Adipose tissue (tissue), 3 donors: Measurements from ENCODE around the gene RNF138. TPM values are rescaled to one million over a fixed set of nuclear protein-coding genes. Genes with fewer than 3 reads are reported as not detected.
"Not testable (repeated sequence)": the region's sequence is repeated elsewhere in the genome, so short reads cannot be mapped to it uniquely, and the experiment has no call there.

ENCODE experiments used
- H3K27ac ChIP-seq: one replicate; pipeline ENCODE4 v1.5.1; 2013; ENCODE audit warnings: low read depth, low read length
- WGBS, 3 donors: extraction: QIAGEN DNeasy Blood & Tissue Kit; methylation state at CpG; one replicate each; pipeline ENCODE4 v1.1.7; 2013; 5-methylcytosine and 5-hydroxymethylcytosine counted together
- polyA plus RNA-seq, 3 donors: library from polyadenylated mRNA; stranded (reverse); fragments of 200-250 nt; gene quantifications; one replicate each; pipeline ENCODE4 v1.2.3, GENCODE V29; 2013
- donor health status: healthy with polysubstance abuse.
- donor health status: Bipolar disorder and iron deficiency.
- donor health status: healthy.

The RNF138 gene
- polyA plus RNA-seq, 3 donors, result 8.5 to 17.5 (median 11.4) TPM

DNA sequence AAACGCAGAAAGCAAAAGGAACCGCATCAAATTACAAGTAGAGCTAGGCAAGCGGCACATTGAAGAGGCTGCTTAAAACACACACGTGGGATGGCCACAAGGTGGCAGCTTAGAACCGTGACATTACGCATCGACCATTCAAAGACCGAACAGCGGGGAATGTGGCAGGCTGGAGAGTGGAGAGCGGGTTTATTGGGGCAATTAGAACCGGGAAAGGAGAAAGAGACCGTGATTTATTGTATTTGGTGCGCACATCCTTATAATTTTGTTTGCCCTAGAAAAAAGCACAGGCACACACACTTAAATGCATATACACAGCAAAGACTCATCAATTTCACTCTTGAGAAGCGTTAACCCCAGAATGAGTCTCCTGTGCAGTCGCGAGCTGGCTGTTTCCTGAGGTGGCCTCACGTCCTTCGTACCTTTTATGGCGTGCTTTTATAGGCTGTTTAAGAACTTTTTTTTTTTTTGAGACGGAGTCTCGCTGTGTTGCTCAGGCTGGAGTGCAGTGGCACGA lies 66.5 kb downstream of the RNF138 start:
- WGBS, 3 donors, result 3 to 8% (median 7%) methylated on average over 22 of the region's 22 CpGs

DNA sequence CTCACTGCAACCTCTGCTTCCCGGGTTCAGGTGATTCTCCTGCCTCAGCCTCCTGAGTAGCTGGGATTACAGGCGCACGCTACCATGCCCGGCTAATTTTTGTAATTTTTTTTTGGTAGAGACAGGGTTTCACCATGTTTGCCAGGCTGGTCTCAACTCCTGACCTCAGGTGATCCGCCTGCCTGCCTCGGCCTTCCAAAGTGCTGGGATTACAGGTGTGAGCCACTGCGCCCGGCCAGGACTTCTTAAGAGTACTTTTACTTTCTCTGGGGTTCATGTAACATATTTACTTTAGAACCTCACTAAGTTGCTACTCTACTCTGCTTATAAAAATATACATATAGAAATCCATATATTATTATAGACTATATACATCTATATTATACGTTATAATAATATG lies 67.0 kb downstream of the RNF138 start:
- 71 to 83% (median 82%) methylated on average over 9 of the region's 9 CpGs for WGBS, 3 donors
- H3K27ac ChIP-seq, result not testable (repeated sequence)

More for the DNA sequence above, 66.5 kb downstream of the RNF138 start:
- no peak overlapping the region for H3K27ac ChIP-seq

DNA sequence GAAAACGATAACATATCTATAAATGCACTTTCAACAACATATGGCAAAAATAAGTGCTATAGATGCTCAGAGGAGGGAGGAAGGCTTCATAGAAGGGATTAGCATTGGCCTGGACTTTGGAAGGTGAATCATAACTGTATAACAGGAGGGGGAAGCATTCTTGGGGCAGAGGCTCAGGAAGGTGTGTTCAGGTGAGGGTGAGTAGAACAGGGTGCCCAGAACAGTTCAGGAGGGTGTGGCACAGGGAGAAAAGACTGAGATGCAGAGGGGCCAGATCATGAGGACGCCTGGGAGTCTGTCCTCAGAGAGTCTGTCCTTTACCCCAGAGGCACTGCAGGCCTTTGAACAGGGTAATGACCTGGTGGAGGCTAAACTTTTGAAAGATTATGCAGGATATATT lies 68.9 kb downstream of the RNF138 start:
- 77 to 86% (median 83%) methylated on average over 2 of the region's 2 CpGs for WGBS, 3 donors
- no peak overlapping the region for H3K27ac ChIP-seq

DNA sequence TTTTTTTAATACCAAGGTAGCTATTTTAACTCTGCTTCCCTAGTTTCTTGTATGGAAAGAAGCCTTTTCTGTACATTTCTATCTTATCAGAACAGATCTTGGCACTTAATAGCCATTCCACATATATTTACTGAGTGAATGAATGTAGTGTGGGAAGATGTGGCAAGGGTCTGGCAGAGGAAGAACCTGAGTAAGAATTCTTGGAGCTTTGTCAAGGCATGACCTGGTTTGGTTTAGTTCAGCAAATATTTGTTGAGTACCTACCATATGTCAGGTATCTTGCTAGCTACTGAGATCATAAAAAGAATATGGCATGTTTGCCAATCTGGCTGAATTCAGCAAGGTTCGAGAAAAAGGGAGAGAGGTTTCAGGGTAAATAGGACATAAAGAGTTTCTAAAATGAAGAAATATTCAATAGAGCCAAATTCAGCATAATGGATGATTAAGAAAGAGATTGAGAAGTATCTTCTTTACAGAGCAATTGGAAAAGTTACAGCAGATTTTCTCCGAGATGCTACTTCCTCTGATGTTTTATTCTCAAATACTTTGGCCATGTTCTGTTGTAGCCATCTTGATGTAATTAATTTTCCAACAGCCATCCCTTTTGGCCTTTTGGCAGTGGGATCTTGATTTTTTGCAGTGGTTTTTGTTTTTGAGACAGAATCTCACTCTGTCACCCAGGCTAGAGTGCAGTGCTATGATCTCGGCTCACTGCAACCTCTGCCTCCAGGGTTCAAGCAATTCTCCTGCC lies 76.5 kb downstream of the RNF138 start:
- 64 to 68% (median 66%) methylated on average over 3 of the region's 3 CpGs for WGBS, 3 donors

DNA sequence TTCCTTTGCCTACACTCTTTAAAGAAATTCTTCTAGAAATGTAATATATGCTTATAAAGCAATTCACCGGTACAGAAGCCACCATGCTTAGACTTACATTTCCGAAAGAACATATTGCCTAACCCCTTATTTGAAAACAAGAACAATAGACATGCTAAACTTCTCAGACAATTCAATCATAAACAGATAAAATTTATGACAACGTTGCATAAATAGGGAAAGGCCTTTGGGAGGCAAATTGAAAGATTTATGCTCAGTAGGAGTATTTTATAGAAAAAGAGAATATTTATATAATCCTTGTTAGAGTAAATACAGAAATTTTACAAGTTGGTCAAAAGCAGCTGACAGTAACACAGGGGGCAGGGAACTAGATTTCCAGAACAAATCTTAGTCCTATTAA lies 82.0 kb downstream of the RNF138 start:
- H3K27ac ChIP-seq, result no peak overlapping the region
- WGBS, 3 donors, result 82 to 88% (median 84%) methylated on average over 3 of the region's 3 CpGs

More for the DNA sequence above, 76.5 kb downstream of the RNF138 start:
- H3K27ac ChIP-seq, result no peak overlapping the region

DNA sequence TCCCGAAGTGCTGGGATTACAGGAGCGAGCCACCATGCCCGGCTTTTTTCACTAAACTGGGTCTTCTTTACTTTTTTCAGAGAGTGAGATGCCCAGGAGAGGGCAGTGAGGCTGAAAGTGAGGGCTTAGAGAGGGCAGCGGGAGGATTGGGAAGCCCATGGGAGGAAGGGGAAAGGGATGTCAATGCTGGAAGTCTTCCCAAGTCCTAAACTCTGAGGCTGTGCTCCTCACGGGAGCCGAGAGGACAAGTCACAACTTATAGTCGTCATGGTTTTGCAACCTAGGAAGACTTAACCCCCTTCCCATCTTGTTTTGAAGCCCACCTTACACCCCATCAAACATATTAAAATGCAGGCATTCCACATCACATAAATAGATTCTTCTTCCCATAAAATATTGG lies 83.0 kb downstream of the RNF138 start:
- no peak overlapping the region for H3K27ac ChIP-seq
- WGBS, 3 donors, result 74 to 85% (median 79%) methylated on average over 7 of the region's 7 CpGs

DNA sequence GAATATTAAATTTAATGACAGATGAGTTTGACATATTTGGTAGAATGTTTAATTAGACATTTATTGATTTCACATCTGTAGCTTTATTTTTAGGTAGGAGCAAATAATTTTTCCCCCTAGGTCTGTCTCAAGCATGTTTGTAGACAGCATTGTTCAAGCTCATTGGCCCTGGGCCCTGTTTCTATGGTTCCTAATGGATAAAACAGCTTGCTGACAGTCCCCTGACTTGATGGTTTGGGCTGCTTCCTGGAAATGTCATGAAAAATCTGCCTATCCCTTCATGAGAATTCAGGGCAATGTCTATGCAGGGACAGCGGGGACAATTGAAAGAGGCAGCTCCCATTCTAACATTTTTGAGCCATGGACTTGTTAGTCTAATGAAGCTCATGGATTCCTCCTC lies 83.6 kb downstream of the RNF138 start:
- 74 to 94% (median 85%) methylated on average over 1 of the region's 1 CpG for WGBS, 3 donors
- no peak overlapping the region for H3K27ac ChIP-seq

DNA sequence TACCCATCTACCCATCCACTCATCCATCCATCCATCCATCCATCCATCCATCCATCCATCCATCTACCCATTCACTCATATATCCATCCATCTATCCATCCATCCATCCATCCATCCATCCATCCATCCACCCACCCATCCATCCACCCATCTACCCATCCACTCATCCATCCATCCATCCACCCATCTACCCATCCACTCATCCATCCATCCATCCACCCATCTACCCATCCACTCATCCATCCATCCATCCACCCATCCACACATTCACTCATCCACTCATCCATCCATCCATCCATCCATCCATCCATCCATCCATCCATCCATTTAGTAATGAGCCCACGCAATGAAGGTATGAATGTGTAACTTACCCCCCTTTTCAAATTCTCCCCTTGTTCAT lies 85.1 kb downstream of the RNF138 start:
- WGBS, 3 donors, result 95 to 97% (median 96%) methylated on average over 1 of the region's 1 CpG

DNA sequence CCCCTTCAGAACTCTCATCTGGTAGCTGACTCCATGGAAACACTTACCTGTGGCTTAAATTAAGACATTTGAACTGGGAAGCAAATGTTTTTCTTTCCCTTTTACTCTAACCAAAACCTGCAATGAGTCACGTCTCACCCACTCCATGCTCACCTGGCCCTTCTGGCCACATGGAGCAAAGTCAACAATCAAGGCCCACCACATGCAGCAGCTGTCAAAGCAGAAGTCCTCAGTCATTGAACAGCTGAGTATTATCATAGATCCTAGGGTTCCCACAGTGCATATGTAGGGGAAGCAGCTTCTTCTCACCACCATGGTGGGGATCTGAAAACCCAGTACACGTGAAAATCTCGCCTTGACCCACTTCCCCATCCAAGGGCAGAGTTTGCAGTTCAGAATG lies 85.9 kb downstream of the RNF138 start:
- WGBS, 3 donors, result 75 to 90% (median 85%) methylated on average over 3 of the region's 3 CpGs
- H3K27ac ChIP-seq, result no peak overlapping the region

More for the DNA sequence above, 85.1 kb downstream of the RNF138 start:
- not testable (repeated sequence) for H3K27ac ChIP-seq

Other genes starting within 250 kb of the RNF138 start
- 10 to 100 TPM in 2 of 3 donors, 1 to 10 TPM in 1; 7.7 to 18.4 (median 13.2) TPM for gene TRAPPC8, start 148.7 kb upstream of the RNF138 start, polyA plus RNA-seq
- 1 to 10 TPM; 2.8 to 9.6 (median 9.2) TPM for gene RNF125, start 73.0 kb upstream of the RNF138 start, polyA plus RNA-seq
- gene MEP1B, start 98.2 kb downstream of the RNF138 start, polyA plus RNA-seq, result under 1 TPM in 2 of 3 donors, not detected in 1; 0.02 to 0.12 TPM